ENCODE results near the gene CLDN5. TPM values are rescaled to one million over a fixed set of nuclear protein-coding genes. Genes with fewer than 3 reads are reported as not detected.

CLDN5 gene
- total and polyA plus RNA-seq, 2 donors from 2014 or later: 47.8 to 48.4 TPM

DNA sequence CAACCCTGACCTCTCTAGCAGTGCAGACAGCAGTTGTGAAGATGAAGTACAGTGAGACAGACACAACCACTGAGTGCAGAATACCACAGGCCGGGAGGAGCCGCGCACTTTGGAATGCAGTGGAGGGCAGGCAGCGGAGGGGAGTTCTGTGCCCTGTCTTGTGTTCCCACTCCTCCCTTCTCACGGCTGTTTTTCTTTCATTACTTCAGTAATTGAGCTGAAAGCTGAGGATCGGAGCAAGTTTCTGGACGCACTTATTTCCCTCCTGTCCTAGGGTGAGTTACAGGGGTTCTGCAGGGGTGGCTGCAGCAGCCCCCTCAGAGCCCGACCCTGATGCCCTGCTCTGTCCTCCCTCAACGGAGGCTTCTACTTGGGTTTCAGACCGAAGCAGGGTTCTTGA lies 5.6 kb downstream of the CLDN5 start:
- Histone ChIP-seq H3K36me3 (ENCODE audit: control insufficient read depth in 2 of 3, insufficient read depth in 3 of 3, low read length in 3 of 3) (no peaks in the 10 kb centered on the region), H3K9me3 (ENCODE audit: control insufficient read depth in 2 of 3, insufficient read depth in 1 of 3, low read length in 3 of 3) (peaks cover 0 to 4% (median 2%) of the 10 kb centered on the region in 3 donors), H3K9ac (ENCODE audit: low read length in 3 of 3) (no peak overlapping the region), H3K27me3 (ENCODE audit: control insufficient read depth, insufficient read depth, low read length) (no peaks in the 10 kb centered on the region), H3K27ac (ENCODE audit: low read depth in 2 of 2, low read length in 2 of 2) (no peak overlapping the region), H3K4me1 (ENCODE audit: control insufficient read depth in 2 of 3, insufficient read depth in 2 of 3, low read depth in 1 of 3, low read length in 3 of 3) (peaks cover 0 to 4% (median 0%) of the 10 kb centered on the region in 3 donors), H3K4me3 (ENCODE audit: low read length in 3 of 3) (no peak overlapping the region)
- intact Hi-C loops (cut with DNase I): no loop called here
- no peak for FAIRE-seq
- no peak for TF ChIP-seq CTCF (IDR thresholded peaks at IDR 0.05; ENCODE audit: borderline replicate concordance, extremely low read depth, insufficient read depth)
- peak in 4 of 5 donors; percentile 83 to 91 (median 88) for DNase-seq

DNA sequence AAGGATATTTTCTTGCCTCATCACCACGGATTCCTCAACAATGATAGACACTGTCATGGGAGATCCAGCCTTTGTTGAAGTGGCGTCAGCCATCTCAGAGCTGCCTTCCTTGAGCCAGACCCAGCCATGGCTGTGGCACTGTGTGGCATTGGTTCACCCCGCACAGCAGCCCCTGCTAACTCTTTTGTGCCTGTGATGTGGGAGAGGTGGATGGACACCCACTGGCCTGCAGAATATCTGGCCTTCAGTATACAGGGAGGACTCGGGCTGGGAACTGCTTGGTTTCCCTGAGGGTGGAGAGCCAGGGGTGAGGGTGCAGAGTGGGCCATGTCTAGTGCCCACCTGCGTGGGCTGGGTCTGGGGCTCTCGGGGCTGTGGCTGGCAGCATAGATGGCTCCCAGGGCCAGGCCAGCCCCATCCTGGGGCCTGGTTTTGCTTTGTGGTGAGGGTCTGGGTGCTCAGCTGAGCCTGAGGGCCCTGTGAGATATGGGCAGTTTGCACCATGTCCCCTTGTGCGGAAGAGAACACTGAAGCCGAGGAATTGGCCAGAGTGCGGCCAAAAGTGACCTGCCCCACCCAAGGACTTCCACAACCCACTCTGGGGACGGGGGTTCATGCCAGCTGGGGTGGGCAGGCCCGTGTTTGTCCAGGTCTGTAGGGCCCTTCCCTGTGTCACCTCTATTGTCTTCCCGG lies 6.1 kb downstream of the CLDN5 start:
- Histone ChIP-seq H3K4me1 (ENCODE audit: control insufficient read depth in 2 of 3, insufficient read depth in 2 of 3, low read depth in 1 of 3, low read length in 3 of 3) (no peaks in the 10 kb centered on the region), H3K9ac (ENCODE audit: low read length in 3 of 3) (no peak overlapping the region), H3K4me3 (ENCODE audit: low read length in 3 of 3) (no peak overlapping the region), H3K36me3 (ENCODE audit: control insufficient read depth in 2 of 3, insufficient read depth in 3 of 3, low read length in 3 of 3) (no peaks in the 10 kb centered on the region), H3K27ac (ENCODE audit: low read depth in 2 of 2, low read length in 2 of 2) (no peak overlapping the region), H3K27me3 (ENCODE audit: control insufficient read depth, insufficient read depth, low read length) (no peaks in the 10 kb centered on the region), H3K9me3 (ENCODE audit: control insufficient read depth in 2 of 3, insufficient read depth in 1 of 3, low read length in 3 of 3) (peaks cover 0 to 4% (median 2%) of the 10 kb centered on the region in 3 donors)
- DNase-seq: peak in 1 of 5 donors; percentile 32
- intact Hi-C loops (cut with DNase I): no loop called here
- FAIRE-seq: no peak
- no peak for TF ChIP-seq CTCF (IDR thresholded peaks at IDR 0.05; ENCODE audit: borderline replicate concordance, extremely low read depth, insufficient read depth)

- DNase-seq (peak in 1 of 5 donors; percentile 26), FAIRE-seq (no peak)
- no peak for TF ChIP-seq CTCF (IDR thresholded peaks at IDR 0.05; ENCODE audit: borderline replicate concordance, extremely low read depth, insufficient read depth)
- H3K9me3 ChIP-seq (ENCODE audit: control insufficient read depth in 2 of 3, insufficient read depth in 1 of 3, low read length in 3 of 3): peaks cover 0 to 4% (median 2%) of the 10 kb centered on the region in 3 donors
- H3K9ac ChIP-seq (ENCODE audit: low read length in 3 of 3): no peak overlapping the region
- no peak overlapping the region for H3K27ac ChIP-seq (ENCODE audit: low read depth in 2 of 2, low read length in 2 of 2)
- H3K36me3 ChIP-seq (ENCODE audit: control insufficient read depth in 2 of 3, insufficient read depth in 3 of 3, low read length in 3 of 3): no peaks in the 10 kb centered on the region
- intact Hi-C loops (cut with DNase I): no loop called here
- no peaks in the 10 kb centered on the region for H3K27me3 ChIP-seq (ENCODE audit: control insufficient read depth, insufficient read depth, low read length)
- no peak overlapping the region for H3K4me3 ChIP-seq (ENCODE audit: low read length in 3 of 3)
- H3K4me1 ChIP-seq (ENCODE audit: control insufficient read depth in 2 of 3, insufficient read depth in 2 of 3, low read depth in 1 of 3, low read length in 3 of 3): no peaks in the 10 kb centered on the region
Observed at GRCh38 chr22:19517171-19517500, 7.1 kb downstream of the CLDN5 start.

Measured in kidney (tissue), 14 donors.